Measurements from ENCODE around the gene ARL14EP.

ARL14EP gene

DNA sequence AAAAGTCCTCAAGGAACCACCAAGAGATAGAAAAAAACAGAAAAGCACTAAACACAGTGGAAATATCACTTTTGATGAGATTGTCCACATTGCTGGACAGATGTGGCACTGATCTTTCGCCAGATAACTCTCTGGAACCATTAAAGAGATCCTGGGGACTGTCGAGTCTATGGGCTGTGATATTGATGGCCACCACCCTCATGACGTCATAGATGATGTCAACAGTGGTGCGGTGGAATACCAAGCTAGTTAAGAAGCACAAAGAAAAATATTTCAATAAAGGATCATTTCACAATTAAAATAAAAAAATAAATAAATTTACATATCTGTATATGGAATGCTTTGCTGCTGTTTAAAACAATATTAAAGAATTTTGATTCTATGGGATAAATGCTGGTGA is 45.5 kb downstream of the ARL14EP start:
- no peak for DNase-seq (ENCODE audit: insufficient read length, low spot score)
- FAIRE-seq = no peak

DNA sequence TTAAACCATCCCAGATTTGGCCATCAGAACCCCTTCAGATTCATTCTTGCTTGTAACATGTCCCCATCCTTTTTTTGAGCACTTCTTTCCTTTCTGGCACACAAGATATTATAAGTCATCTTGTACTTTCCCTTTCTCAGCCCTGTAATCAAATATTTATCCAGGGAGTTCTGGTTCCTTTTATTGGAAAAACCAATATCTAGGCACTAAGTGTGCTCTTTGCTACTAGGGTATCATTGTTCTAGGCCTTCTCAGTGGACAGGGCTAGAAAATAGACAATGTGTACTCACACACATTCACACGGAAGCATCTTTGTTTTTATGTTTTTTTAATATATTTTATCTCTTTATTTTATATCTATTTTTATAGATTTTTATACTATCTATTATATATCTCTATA is 47.3 kb downstream of the ARL14EP start:
- FAIRE-seq (no peak), DNase-seq (ENCODE audit: insufficient read length, low spot score) (no peak)

- no peak for FAIRE-seq
- no peak for DNase-seq (ENCODE audit: insufficient read length, low spot score)
Observed at GRCh38 chr11:30377347-30377746, 54.4 kb downstream of the ARL14EP start.

DNA sequence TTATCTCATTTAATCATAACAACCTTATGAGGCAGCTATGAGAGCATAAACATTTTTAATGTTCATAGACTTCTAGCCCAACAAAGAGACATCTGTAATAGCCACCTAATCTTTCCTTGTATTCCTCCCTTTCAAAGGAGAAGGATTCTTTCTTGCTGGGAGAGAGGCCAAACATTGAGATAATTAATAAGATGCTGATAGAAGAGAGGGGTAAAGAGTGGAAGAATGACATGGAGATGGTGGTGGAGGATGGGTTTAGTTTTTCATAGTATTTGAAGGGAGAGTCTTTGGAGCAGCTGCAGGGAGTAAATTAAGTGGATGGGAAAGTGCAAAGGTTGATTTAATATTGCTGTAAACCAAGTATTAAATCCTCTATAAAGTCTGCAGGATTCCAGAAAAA is 57.9 kb downstream of the ARL14EP start:
- DNase-seq (ENCODE audit: insufficient read length, low spot score) (no peak), FAIRE-seq (no peak)

DNA sequence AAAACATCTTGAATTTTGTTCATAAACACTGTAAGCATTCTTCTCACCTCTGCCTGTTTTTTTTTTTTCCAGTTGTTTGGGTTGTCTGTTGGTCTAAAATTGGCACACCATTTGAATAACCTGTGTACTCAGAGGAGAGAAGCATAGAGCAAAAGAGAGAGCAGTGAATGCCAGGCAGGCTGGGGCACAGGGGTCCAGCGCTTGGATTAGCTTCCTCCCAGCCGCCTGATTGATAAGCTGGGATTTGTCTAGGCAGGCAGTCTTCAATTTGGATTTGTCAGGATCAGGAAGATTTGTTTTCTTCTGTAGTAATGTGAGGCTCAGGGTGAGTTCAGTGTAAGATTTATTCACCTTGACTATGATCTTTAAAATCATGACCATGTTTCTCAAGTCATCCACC is 59.0 kb downstream of the ARL14EP start:
- no peak for DNase-seq (ENCODE audit: insufficient read length, low spot score)
- FAIRE-seq = no peak

All from HTR-8/SVneo (cell line).